IMR-90 (cell line): ENCODE data around the gene ANKDD1B. TPM values are rescaled to one million over a fixed set of nuclear protein-coding genes. Genes with fewer than 3 reads are reported as not detected.

Source experiments
- ATAC-seq: fragments of 200-7000 bp; cut with Tn5 transposase; 2 replicates; pipeline ENCODE4 v1.9.1; 2020; ENCODE audit warnings: low read depth, mild to moderate bottlenecking, moderate library complexity
- BruUV-seq: library from RNA; stranded (reverse); fragments of 400-500 nt; replicated peaks from 2 replicates; lab custom pipeline; 2021; lab: Mats Ljungman, UMichigan
- CTCF ChIA-PET: fragments of 300-600 bp; formaldehyde crosslinking; extraction: SDS; loops from one replicate; lab custom pipeline; 2021; ENCODE audit warnings: antibody characterized with exemption; lab: Yijun Ruan, JAX
- POLR2A ChIA-PET: fragments of 300-600 bp; sonication (Branson Sonifier 250); formaldehyde crosslinking; loops from one replicate; lab custom pipeline; 2022; ENCODE audit warnings: antibody characterized with exemption; ENCODE audit not compliant: unreplicated experiment; lab: Charles Lee
- DNase-seq: peaks from one replicate; pipeline ENCODE4 v3.0.0; 2013
- H2AFZ ChIP-seq: replicated peaks from 2 replicates; pipeline ENCODE3; 2013; ENCODE audit warnings: low read length, mild to moderate bottlenecking; ENCODE audit not compliant: poor library complexity
- H2AK5ac ChIP-seq: 2 replicates; pipeline ENCODE4 v1.6.1; 2013; ENCODE audit warnings: low read depth, low read length, inconsistent platforms
- H2AK9ac ChIP-seq: replicated peaks from 2 replicates; pipeline ENCODE3; 2013; ENCODE audit warnings: mild to moderate bottlenecking, low read depth, low read length, moderate library complexity; ENCODE audit not compliant: poor library complexity
- H2BK120ac ChIP-seq: 2 replicates; pipeline ENCODE4 v1.6.1; 2013; ENCODE audit warnings: low read depth, low read length, inconsistent platforms
- H2BK15ac ChIP-seq: 3 replicates; pipeline ENCODE4 v1.6.1; 2013; ENCODE audit warnings: low read depth, low read length, inconsistent platforms
- H2BK20ac ChIP-seq: 2 replicates; pipeline ENCODE4 v1.6.1; 2013; ENCODE audit warnings: low read depth, mild to moderate bottlenecking, inconsistent platforms, low read length, moderate library complexity
- H2BK5ac ChIP-seq: 2 replicates; pipeline ENCODE4 v1.6.1; 2013; ENCODE audit warnings: mild to moderate bottlenecking, low read depth, low read length, inconsistent platforms; ENCODE audit not compliant: poor library complexity, severe bottlenecking
- H3K14ac ChIP-seq: replicated peaks from 2 replicates; pipeline ENCODE4 v1.6.1; 2013; ENCODE audit warnings: low read depth, low read length, inconsistent platforms
- H3K18ac ChIP-seq: 2 replicates; pipeline ENCODE4 v1.6.1; 2013; ENCODE audit warnings: low read depth, low read length, control low read depth
- H3K23ac ChIP-seq: 2 replicates; pipeline ENCODE4 v1.6.1; 2013; ENCODE audit warnings: low read depth, low read length, inconsistent platforms
- H3K27ac ChIP-seq: 2 replicates; pipeline ENCODE4 v1.5.1; 2013; ENCODE audit warnings: mild to moderate bottlenecking, control low read depth, low read length; ENCODE audit not compliant: insufficient read depth
- H3K27me3 ChIP-seq: 2 replicates; pipeline ENCODE4 v1.6.1; 2013; ENCODE audit warnings: low read length; ENCODE audit not compliant: control insufficient read depth, insufficient read depth
- H3K36me3 ChIP-seq: 2 replicates; pipeline ENCODE4 v1.6.1; 2013; ENCODE audit warnings: low read length, mixed read lengths; ENCODE audit not compliant: control insufficient read depth, insufficient read depth
- H3K4ac ChIP-seq: 2 replicates; pipeline ENCODE4 v1.6.1; 2013; ENCODE audit warnings: low read depth, low read length, inconsistent platforms
- H3K4me1 ChIP-seq: 2 replicates; pipeline ENCODE4 v1.6.1; 2013; ENCODE audit warnings: low read length, mixed read lengths; ENCODE audit not compliant: control insufficient read depth, insufficient read depth
- H3K4me2 ChIP-seq: 2 replicates; pipeline ENCODE4 v1.6.1; 2013; ENCODE audit warnings: low read depth, mild to moderate bottlenecking, control low read depth, low read length, moderate library complexity
- H3K4me3 ChIP-seq: 2 replicates; pipeline ENCODE4 v1.5.1; 2013; ENCODE audit warnings: low read depth, mild to moderate bottlenecking, control low read depth, low read length, moderate library complexity; ENCODE audit not compliant: insufficient read depth
- H3K56ac ChIP-seq: 2 replicates; pipeline ENCODE4 v1.6.1; 2013; ENCODE audit warnings: low read length, inconsistent platforms; ENCODE audit not compliant: insufficient read depth; ENCODE audit errors: extremely low read depth
- H3K79me1 ChIP-seq, 2 experiments: 2 replicates each; pipeline ENCODE4 v1.6.1; 2013; ENCODE audit warnings: low read length in 2 of 2, inconsistent platforms in 1 of 2, low read depth in 1 of 2
- H3K9ac ChIP-seq: 2 replicates; pipeline ENCODE4 v1.6.1; 2013; ENCODE audit warnings: low read depth, low read length, control low read depth
- H3K9me1 ChIP-seq: 2 replicates; pipeline ENCODE4 v1.6.1; 2013; ENCODE audit warnings: low read length, inconsistent platforms; ENCODE audit not compliant: insufficient read depth
- H3K9me3 ChIP-seq: 2 replicates; pipeline ENCODE4 v1.6.1; 2013; ENCODE audit warnings: low read length; ENCODE audit not compliant: control insufficient read depth, insufficient read depth
- H4K20me1 ChIP-seq: 2 replicates; pipeline ENCODE4 v1.6.1; 2013; ENCODE audit warnings: low read length, inconsistent platforms; ENCODE audit not compliant: insufficient read depth
- H4K5ac ChIP-seq: 2 replicates; pipeline ENCODE4 v1.6.1; 2013; ENCODE audit warnings: mild to moderate bottlenecking, low read depth, low read length, control low read depth
- H4K8ac ChIP-seq, 2 experiments: 2 replicates each; pipeline ENCODE4 v1.6.1; 2013; ENCODE audit warnings: low read depth in 2 of 2, low read length in 2 of 2, control low read depth in 1 of 2, inconsistent platforms in 1 of 2
- H4K91ac ChIP-seq: 2 replicates; pipeline ENCODE4 v1.6.1; 2013; ENCODE audit warnings: low read depth, low read length, inconsistent platforms; ENCODE audit not compliant: insufficient read depth
- CHD1 ChIP-seq: IDR thresholded peaks from 2 replicates; pipeline ENCODE4 v1.6.1; 2012; ENCODE audit warnings: low read depth, low read length, improper control_type of control experiment
- CTCF ChIP-seq: conservative IDR thresholded peaks from 2 replicates; pipeline ENCODE4 v1.5.1; 2012; ENCODE audit warnings: mild to moderate bottlenecking, low read depth, low read length, improper control_type of control experiment
- RAD21 ChIP-seq: IDR thresholded peaks from 2 replicates; pipeline ENCODE4 v1.6.1; 2012; ENCODE audit warnings: low read length, improper control_type of control experiment
- RFX5 ChIP-seq: IDR thresholded peaks from 2 replicates; pipeline ENCODE4 v1.8.0; 2012; ENCODE audit warnings: low read depth, mild to moderate bottlenecking, low read length, moderate library complexity
- SMC3 ChIP-seq: fragments of 150-350 bp; IDR thresholded peaks from 2 replicates; pipeline ENCODE4 v1.6.1; 2016; ENCODE audit warnings: low read depth, mild to moderate bottlenecking, antibody characterized with exemption, low read length, moderate library complexity
- WGBS, 2 experiments: methylation state at CpG; one replicate each; pipeline versions ENCODE4 v1.1.5 to v1.1.7; 2013; ENCODE audit warnings: missing lambda C conversion rate in 2 of 2; ENCODE audit not compliant: insufficient read length in 1 of 2; ENCODE audit errors: extremely low coverage in 2 of 2; 5-methylcytosine and 5-hydroxymethylcytosine counted together
- dilution Hi-C: fragments of 300-500 bp; cut with HindIII; formaldehyde crosslinking; loops from one replicate; pipeline ENCODE4 v1.14.3; 2018; ENCODE audit warnings: low sequenced_read_pairs; ENCODE audit not compliant: unreplicated experiment
- in situ Hi-C: fragments of 300-500 bp; cut with MboI; formaldehyde crosslinking; loops from 3 replicates; pipeline ENCODE4 v1.14.3; 2019; ENCODE audit warnings: low sequenced_read_pairs, inconsistent platforms, mixed read lengths
- intact Hi-C: fragments of 100-400 bp; cut with micrococcal nuclease; formaldehyde crosslinking; loops from 2 replicates; pipeline ENCODE4 v1.10.0; 2022
- polyA plus RNA-seq, 3 experiments: library from polyadenylated mRNA; depleted of rRNA; stranded (reverse); fragments of >200 nt; gene quantifications; 2 replicates each; pipeline ENCODE4 v1.2.3, GENCODE V29; 2012; ENCODE audit warnings: low replicate concordance in 1 of 3
- total RNA-seq: library from RNA; depleted of rRNA; stranded (reverse); fragments of >200 nt; gene quantifications from 2 replicates; pipeline ENCODE4 v1.2.3, GENCODE V29; 2012

Gene ANKDD1B
- total and polyA plus RNA-seq, 2 of the 4 experiments (the other 2 are of a cell fraction): 0.24 TPM; not detected in 1

GRCh38 chr5:75681125-75681830 is 70.0 kb downstream of the ANKDD1B start:
- no peak overlapping the region for H3K9ac ChIP-seq
- peak overlapping the region; percentile 51; the same call in 1 of the 2 replicates for H3K4me2 ChIP-seq
- no peak overlapping the region for H3K4ac ChIP-seq
- no CpG with 5 or more reads among the region's 2 CpGs for WGBS, 2 experiments
- DNase-seq (peak; percentile 60), ATAC-seq (peak; percentile 59)
- CTCF ChIA-PET: interaction anchor here (0.6 to 1.6 kb wide), 6 partner anchors 18 to 319 kb away, joined by 3 to 5 read pairs (median 4); no protein-coding TSS in a partner anchor
- dilution Hi-C loops: no loop called here
- H4K8ac ChIP-seq: no peak overlapping the region
- no peak overlapping the region for H4K5ac ChIP-seq
- H3K23ac ChIP-seq: no peak overlapping the region
- H2BK20ac ChIP-seq: no peak overlapping the region
- H3K36me3 ChIP-seq: peaks cover 3% of the 10 kb centered on the region
- H3K27ac ChIP-seq: no peak overlapping the region
- no peaks in the 10 kb centered on the region for H3K27me3 ChIP-seq
- peak; percentile 68 for TF ChIP-seq SMC3
- no peak for TF ChIP-seq CHD1
- peak; percentile 56 for TF ChIP-seq RAD21
- peak; percentile 51; the same call in 1 of the 2 replicates for TF ChIP-seq RFX5
- peak; percentile 66 for TF ChIP-seq CTCF
- H2AK9ac ChIP-seq: no peak overlapping the region
- no TSS peak for BruUV-seq
- H3K4me1 ChIP-seq: peaks cover 3% of the 10 kb centered on the region
- H3K9me3 ChIP-seq: no peaks in the 10 kb centered on the region
- POLR2A ChIA-PET: interaction anchor here (0.7 kb wide), 1 partner anchor 20 kb away, joined by 4 read pairs; no protein-coding TSS in a partner anchor
- H3K9me1 ChIP-seq: no peaks in the 10 kb centered on the region
- no peak overlapping the region for H2AFZ ChIP-seq
- in situ Hi-C loops: loop anchor here (25.0 kb wide), 1 partner anchor 294 kb away; no protein-coding TSS in a partner anchor
- H3K18ac ChIP-seq: no peak overlapping the region
- H3K56ac ChIP-seq: no peak overlapping the region
- no peak overlapping the region for H2AK5ac ChIP-seq
- no peak overlapping the region for H2BK15ac ChIP-seq
- intact Hi-C loops: loop anchor here (2.0 to 10.0 kb wide), 6 partner anchors 79 to 626 kb away; partner anchors contain the start of genes ANKRD31, CERT1, GCNT4 and HMGCR
- H4K20me1 ChIP-seq: no peaks in the 10 kb centered on the region; the same call in 1 of the 2 replicates
- H4K91ac ChIP-seq: no peak overlapping the region
- H3K14ac ChIP-seq: no peak overlapping the region
- H3K79me1 ChIP-seq: no peaks in the 10 kb centered on the region
- H2BK120ac ChIP-seq: no peak overlapping the region
- H2BK5ac ChIP-seq: peak overlapping the region; percentile 26
- no peak overlapping the region for H3K4me3 ChIP-seq
